Fibroblast of skin of left quadriceps (primary cell): ENCODE measurements around the gene NOSIP.

ENCODE experiments used
- DNase-seq, 2 experiments: peaks; one replicate each; pipeline ENCODE4 v3.0.0-alpha.2; 2013; ENCODE audit warnings: low read depth in 2 of 2

NOSIP gene

DNA sequence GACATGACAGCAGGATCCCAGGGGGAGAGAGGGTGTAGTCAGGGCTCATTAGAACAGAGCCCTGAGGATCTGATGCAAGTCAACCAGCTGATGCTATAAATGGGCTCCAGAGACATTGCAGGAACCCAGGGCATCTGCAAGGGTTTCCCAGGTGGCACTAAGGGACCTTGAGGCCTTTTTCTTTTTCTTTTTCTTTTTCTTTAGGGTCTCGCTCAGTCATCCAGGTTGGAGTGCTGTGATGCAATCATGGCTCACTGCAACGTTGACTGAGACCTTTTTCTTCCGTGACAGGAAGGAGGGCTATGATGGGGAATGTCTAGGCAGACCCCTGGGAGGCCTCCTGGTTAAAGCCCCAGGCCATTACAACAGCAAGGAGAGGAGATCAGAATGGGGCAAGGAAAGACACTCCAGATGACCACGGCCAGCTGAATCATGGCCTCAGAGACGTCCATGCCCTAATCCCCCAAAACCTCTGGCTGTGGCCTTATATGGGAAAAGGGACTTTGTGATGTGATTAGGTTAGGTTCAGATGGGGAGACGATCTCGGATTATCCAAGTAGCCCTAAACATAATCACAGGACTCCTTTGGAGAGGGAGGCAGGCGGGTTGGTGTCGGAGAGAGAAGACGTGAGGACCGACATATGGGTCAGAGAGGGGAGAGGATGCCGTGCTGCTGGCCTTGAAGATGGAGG lies 72.4 kb downstream of the NOSIP start:
- no peak for DNase-seq

DNA sequence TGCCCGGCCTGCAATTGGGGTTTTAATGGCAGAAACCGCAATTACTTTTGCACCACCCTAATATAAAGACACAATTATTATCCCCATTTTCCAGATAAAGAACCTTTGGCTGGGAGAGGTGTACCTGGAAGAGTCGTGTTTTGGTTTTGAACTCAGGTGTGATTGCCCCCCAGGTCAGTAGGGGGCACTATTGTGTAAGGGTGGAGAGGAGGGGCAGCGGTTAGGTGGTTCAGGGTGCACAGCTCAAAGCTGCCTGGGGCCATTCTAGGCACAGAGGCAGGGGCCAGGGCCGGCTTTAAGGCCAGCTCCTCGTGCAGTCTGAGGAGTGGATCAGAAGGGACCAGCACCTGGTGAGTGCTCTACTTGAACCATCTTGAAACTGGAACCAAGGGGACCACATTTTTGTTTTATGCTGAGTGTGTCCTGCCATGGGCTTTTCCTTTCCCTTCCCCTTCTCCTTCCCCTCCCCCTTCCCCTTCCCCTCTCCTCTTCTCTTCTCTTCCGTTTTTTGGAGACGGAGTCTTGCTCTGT lies 73.7 kb downstream of the NOSIP start:
- DNase-seq = no peak
